Activated T-cell treated with anti-CD3 and anti-CD28 coated beads for 1 hour (primary cell): ENCODE data around the gene ST7.
"Not testable (repeated sequence)": the region's sequence is repeated elsewhere in the genome, so short reads cannot be mapped to it uniquely, and the experiment has no call there.

ENCODE experiments used
- DNase-seq: peaks from one replicate; pipeline ENCODE4 v3.0.0-alpha.2; 2020; ENCODE audit warnings: low read depth

The ST7 gene

GRCh38 chr7:117096330-117096729, 143.0 kb downstream of the ST7 start:
- no peak for DNase-seq

- no peak for DNase-seq
Measured at GRCh38 chr7:117096942-117097341, 143.6 kb downstream of the ST7 start.

DNA sequence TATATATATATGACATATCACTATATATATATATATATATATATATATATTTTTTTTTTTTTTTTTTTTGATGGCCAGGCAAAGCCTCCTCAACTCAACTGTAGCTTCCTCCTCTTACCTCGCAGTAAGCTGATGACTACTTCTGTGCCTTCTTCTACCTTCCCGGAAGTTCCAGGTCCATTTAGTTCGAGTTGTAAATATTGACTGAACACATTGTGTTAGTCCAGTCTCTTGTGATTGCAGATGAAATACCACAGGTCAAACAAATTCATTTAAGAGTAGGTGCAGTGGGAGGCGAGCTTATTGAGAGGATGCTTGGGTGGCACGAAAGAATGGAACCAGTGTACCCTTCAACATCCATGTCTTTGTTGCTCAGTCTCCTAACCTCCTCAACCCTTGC, 144.6 kb downstream of the ST7 start:
- no peak for DNase-seq

DNA sequence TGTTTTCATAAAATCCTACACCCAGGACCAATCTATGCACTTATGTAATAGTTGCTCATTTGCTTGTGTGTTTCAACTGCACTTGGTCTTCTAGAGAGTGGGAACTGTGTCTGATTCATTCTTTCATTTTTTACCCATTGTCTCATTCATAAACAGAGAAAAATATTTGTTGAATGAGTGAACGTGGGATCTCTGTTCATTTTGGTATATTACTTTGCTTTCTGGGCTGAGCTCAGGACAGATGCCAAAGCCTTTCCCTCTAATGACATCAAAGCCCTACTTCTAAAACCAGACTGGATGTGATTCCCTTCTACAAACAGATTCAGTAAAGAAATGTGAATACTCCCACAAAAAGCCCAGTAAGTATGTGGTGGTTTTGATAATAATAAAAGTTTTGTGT, 145.2 kb downstream of the ST7 start:
- DNase-seq: no peak

GRCh38 chr7:117101026-117101425, 147.7 kb downstream of the ST7 start:
- DNase-seq: no peak

DNA sequence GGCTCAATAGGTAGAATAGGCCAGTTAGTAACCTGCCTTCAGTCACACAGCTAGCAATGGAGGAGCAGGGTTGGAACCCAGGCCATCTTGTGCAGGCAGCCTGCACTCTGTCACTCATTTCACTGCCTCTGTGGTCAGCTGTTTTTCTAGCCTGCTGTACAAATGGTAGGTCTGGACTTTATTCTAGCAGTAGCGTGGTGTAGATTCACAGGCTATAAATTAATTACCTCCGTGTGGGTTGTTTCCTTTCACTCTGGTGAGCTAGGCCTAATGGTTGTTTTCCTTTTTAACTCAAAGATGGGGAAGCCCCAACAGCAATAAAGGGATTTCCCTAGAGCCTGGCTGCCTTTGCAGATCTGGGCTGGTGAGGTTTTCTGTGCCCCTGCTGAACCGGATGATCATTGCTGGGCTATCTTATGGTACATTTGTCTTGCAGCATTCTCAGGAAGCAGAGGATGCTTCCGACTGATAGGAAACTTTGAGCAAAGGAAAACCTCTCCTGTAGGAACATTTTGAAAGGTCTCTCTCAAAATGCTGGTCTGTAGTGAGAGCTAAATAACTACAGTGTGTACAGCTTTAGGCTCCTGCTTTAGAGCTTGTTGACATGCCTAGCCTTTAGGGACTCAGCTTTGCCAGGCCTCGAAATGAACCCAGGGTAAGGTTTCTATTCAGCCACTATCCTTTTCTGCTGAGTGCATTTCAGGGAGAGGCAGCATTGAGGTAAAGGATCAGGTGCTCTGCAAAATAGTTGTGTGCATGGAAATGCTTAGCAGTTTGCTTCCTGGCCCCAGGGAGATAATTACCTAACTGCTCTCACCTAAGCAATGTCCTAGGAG, 157.4 kb downstream of the ST7 start:
- no peak for DNase-seq

DNA sequence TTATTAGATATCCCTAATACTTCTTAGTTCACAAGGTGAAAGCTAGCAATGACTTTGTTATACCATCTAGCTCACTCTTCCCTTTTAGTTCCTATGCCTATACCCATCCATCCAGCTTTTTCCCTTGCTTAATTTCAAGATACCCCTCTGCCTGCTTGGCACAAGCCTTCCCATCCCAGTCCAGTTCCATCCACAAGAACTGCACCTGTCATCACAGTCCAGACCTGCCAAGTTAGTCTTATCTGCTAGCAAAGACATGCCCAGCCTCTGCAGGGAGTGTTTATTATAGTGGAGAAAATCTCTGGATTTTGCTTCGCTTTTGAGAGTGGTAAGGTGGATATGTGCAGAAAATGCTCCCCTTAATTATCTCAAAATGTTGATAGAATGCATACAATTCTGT, 158.2 kb downstream of the ST7 start:
- DNase-seq: no peak

DNA sequence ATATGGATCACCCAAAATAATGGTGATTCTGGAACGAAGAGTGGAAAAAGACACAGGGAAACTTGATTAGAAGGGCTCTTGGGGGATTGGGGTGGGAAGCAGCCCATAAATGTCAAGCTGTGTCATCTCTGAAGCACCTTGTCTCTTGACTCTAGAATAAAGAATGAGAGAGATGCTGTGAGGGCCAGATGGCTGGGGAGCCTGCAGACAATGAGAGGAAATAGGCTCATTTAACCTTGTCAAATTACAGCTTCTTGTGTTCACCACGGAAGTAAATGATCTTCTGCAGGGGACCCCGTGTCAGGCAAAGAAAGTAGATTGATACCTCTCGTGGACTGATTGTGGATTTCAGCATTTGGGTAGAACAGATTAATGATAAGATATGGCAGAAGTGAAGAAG, 159.3 kb downstream of the ST7 start:
- no peak for DNase-seq

DNA sequence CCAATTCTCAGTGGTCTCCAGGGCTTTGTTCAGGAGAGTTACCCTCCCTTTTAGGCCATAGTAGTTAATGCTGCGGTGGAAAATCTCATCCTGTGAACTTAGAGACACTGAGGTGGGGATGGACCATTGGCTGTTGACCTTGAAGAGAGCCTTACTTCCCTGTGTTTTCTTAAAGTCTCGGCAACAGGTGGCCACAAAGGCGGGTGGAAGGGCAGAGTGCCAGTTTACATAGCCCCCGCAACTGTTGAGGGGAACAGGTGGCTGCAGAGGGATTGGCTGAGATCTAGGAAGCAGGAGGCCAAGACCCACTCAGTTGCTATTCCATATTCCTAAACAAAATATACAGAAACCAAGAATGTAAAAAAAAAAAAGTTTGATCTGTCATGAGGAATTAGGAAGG, 160.6 kb downstream of the ST7 start:
- no peak for DNase-seq

DNA sequence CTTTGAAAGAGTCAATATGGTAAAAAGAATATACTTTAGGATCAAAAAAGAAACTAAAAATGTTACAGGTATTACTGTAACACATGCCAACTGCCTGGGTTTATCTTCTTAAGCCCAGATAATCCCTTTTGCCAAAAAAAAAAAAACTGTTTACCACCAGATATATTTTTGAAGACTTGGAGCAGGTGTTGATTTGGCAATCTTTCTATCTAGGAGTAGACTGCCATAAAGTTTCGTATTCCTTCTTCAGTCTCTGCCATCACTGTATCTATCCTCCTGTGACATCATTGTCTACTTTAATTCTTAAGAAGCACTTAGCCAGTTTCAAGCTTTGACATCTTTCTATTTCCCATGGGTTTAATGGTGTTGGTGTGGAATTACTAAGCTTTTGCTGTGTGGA, 161.0 kb downstream of the ST7 start:
- no peak for DNase-seq

- no peak for DNase-seq
Measured at GRCh38 chr7:117116211-117116610, 162.9 kb downstream of the ST7 start.

- no peak for DNase-seq
Measured at GRCh38 chr7:117117172-117117571, 163.9 kb downstream of the ST7 start.

- no peak for DNase-seq
Measured at GRCh38 chr7:117118579-117119180, 165.4 kb downstream of the ST7 start.

GRCh38 chr7:117119192-117119924, 166.1 kb downstream of the ST7 start:
- peak; percentile 79 for DNase-seq

GRCh38 chr7:117120321-117120720, 167.0 kb downstream of the ST7 start:
- not testable (repeated sequence) for DNase-seq

DNA sequence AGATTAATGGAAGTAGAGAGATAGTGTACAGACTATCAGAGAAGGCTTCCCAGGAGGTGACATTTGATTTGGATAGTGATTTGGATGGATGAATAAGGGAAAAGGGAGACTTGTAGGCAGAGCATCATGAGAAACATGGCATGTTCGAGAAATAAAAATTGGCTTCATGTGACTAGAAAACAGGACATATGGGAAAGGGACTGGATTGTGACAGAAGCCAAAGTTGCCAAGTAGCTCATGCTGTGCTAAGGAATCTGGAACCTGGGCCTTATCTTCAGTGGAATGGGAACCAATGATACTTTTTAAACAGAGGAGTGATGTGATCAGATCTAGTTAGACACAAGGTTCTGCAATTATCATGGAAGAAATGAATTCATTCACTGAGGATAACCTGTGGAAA, 168.7 kb downstream of the ST7 start:
- not testable (repeated sequence) for DNase-seq

GRCh38 chr7:117122536-117122935, 169.2 kb downstream of the ST7 start:
- DNase-seq: no peak

- DNase-seq: no peak
Measured at GRCh38 chr7:117123311-117123926, 170.1 kb downstream of the ST7 start.

GRCh38 chr7:117124591-117125220, 171.4 kb downstream of the ST7 start:
- peak; percentile 14 for DNase-seq

DNA sequence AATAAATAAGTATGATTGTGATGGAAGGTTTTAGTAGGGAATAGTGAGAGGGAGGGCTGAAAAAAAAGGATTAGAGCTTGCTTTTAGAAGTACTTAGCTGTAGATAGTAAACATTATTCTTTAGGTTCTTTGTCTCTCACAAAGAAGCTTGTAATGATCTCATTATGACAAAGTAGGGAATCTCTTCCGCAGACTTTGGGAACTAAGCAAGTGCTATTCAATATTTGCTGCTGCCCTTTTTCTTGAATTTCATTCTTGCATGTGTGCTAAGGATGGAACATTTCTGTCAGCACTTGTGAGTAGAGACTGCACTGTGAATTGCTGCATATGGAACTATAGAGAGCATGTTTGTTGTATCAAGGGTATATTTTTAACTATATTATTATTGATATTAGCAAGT, 173.4 kb downstream of the ST7 start:
- DNase-seq: no peak

DNA sequence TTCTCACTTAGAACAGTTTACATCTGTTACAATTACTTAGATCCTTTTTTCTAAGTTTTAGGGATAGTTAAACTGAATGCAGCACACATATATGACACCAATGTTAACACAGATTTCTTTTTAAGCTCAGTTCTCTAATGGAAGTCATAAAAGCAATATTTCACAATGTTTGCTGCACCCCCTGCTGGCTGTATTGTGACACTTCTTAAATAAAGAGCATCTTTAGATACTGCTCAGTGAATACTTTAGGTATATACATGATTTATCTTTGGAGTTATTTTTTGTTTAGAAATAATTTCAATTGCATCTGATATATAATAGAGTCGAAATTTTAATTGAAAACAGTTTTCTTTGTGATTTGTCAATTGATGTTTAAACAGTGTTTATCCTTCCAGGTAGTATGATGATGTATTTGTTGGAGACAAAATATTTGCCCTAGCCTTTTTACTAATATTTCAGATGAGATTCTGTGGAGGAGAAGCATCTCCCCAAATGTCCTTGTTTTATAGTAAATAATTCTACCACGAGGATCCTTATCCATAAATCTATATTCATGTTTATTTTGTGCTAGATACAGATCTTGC, 174.4 kb downstream of the ST7 start:
- peak; percentile 46 for DNase-seq

DNA sequence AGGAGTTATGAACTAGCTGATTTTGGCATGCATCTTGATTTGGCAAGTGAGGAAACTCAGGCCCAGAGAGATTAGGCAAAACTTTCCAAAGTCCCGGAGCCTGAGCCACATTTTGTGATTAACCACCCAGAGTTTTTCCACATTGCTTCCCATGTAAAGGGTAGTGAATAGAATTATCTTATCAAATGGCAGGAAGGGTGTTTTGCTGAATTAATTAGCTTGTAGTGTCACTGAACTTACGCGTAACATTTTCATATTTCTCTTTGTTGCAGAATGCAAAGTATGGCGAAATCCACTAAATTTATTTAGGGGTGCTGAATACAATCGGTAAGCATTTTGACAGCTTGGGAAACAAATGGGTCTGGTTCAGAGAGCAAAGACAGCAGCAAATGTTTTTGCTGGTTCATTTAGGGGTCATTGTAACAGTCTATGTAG, 176.2 kb downstream of the ST7 start:
- no peak for DNase-seq
